ENCODE measurements around the gene HPS1.

GRCh38 chr10:98430427-98430826, 16.3 kb downstream of the HPS1 start:
- no peak for TF ChIP-seq POLR2A (IDR thresholded peaks at IDR 0.05)
- TF ChIP-seq CTCF (IDR thresholded peaks at IDR 0.05): no peak
